Measurements from ENCODE around the gene BRIP1. TPM values are rescaled to one million over a fixed set of nuclear protein-coding genes. Genes with fewer than 3 reads are reported as not detected.
"Not testable (repeated sequence)": the region's sequence is repeated elsewhere in the genome, so short reads cannot be mapped to it uniquely, and the experiment has no call there.

The BRIP1 gene
- total RNA-seq, 1 experiment from 2014 or later, result 5.5 TPM

DNA sequence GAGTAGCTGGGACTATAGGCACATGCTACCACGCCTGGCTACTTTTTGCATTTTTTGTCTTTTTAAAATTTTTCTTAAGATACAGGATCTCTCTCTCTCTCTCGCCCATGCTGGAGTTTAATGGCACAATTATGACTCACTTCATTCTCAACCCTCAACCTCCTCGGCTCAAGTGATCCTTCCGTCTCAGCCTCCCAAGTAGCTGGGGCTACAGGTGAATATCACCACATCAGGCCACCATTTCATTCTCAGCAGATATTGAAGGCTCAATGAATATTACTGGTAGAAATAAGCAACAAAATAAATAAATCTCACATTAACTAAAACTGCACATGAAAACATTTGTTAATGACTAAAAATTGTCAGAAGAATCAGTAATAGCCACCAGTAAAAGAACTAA, 41.7 kb downstream of the BRIP1 start:
- DNase-seq, result no peak
- Histone ChIP-seq H3K9me3 (no peaks in the 10 kb centered on the region; the same call in 1 of the 2 replicates), H3K36me3 (peaks cover 18% of the 10 kb centered on the region), H3K4me3 (no peak overlapping the region), H3K27me3 (no peaks in the 10 kb centered on the region)

DNA sequence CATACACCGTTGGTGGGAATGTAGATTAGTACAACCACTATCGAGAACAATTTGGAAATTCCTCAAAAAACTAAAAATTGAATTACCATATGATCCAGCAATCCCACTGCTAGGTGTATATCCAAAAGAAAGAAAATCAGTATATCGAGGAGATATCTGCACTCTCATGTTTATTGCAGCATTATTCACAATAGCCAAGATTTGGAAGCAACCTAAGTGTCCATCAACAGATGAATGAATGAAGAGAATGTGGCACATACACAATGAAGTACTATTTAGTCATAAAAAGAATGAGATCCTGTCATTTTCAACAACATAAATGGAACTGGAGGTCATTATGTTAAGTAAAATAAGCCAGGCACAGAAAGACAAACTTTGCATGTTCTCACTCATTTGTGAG, 44.1 kb downstream of the BRIP1 start:
- H3K36me3 ChIP-seq, result peaks cover 18% of the 10 kb centered on the region
- not testable (repeated sequence) for H3K9me3 ChIP-seq, H3K4me3 ChIP-seq, H3K27me3 ChIP-seq, DNase-seq

DNA sequence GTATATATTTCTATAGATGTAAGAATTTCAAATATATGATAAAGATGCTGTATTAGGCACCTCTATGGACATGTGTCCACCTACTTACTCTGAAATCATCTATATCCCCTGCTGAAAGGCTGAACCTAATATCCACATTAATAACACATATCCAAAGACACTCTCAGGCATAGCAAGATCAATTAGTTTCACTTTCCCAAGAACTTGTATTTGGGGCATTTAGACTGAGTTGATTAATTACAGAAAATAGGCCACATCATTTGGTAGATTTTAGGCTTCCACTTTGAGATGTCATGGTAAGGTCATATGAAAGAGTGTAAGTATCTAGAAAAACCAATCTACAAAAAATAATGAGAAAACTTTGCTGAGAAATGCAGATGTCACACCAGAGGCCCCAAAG, 45.1 kb downstream of the BRIP1 start:
- H3K36me3 ChIP-seq, result peaks cover 15% of the 10 kb centered on the region
- H3K4me3 ChIP-seq, result no peak overlapping the region
- no peaks in the 10 kb centered on the region for H3K27me3 ChIP-seq
- no peak for DNase-seq
- H3K9me3 ChIP-seq, result no peaks in the 10 kb centered on the region; the same call in 1 of the 2 replicates

DNA sequence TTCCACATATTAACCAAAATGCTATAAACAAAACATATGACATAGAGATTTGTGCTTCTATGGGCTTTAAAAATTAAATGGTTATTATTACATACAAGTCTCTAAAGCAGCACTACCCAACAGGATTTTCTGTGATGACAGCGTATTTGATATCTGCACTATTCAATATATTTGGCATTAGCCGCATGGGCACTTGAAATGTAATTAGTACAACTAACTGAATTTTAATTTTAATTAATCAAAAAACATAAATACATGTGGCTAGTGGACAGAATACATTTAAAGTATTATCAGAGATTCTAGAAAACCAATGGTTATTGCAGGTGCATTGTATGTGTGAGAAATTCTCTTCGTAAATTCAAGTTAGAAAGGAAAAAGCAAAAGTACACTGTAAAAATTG, 45.9 kb downstream of the BRIP1 start:
- no peak for DNase-seq
- peaks cover 11% of the 10 kb centered on the region for H3K36me3 ChIP-seq
- no peak overlapping the region for H3K4me3 ChIP-seq
- no peaks in the 10 kb centered on the region; the same call in 1 of the 2 replicates for H3K9me3 ChIP-seq
- no peaks in the 10 kb centered on the region for H3K27me3 ChIP-seq

DNA sequence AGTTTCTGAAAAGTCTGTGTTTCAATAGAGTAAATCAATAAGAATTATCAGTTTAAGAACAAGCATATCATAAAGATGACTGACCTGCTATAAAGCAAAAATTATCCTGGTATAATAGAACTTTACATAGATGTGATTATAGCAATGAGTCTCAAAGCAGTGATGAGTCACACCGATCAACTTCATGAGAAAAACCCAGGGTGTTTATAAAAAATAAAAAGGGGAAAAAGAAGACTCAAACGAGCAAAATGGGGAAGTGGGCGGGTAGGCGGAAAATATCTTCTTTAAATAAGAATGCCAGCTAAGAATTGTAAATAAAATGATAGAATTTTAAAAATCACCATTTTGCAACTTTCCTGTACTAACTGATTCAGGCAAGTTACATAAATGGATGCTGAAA, 46.8 kb downstream of the BRIP1 start:
- H3K4me3 ChIP-seq, result no peak overlapping the region
- no peaks in the 10 kb centered on the region for H3K27me3 ChIP-seq
- no peak for DNase-seq
- no peaks in the 10 kb centered on the region; the same call in 1 of the 2 replicates for H3K9me3 ChIP-seq
- peaks cover 7% of the 10 kb centered on the region for H3K36me3 ChIP-seq

DNA sequence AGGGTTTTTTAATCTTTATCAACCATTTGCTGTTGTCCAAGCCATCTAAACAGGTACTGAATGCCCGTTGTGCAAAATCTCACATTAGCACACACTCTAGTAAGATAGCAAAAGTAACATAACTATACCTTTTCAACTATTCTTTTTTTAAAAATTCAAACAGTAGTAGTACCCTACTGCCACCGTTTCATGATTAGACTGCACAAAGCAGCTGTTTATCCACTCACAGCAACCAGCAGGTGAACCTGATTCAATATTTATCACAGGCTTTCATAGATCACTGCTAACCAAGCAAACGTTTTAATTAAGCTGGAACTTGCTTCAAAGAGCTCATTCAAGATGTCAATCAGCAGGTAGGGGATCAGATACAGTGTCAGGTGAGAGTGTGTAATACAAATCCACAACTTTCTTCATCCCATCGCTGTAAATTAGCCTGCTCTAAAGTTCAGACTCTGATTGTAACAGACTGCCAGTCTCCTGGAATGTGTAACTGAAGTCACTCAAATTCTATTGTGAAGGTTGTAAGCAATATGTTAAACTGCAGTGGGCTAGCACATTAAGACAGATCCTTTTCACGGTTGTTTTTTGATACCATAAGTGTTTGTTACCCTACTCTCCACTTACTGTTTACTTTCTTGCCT, 47.3 kb downstream of the BRIP1 start:
- peaks cover 3% of the 10 kb centered on the region for H3K36me3 ChIP-seq
- H3K27me3 ChIP-seq, result no peaks in the 10 kb centered on the region
- H3K4me3 ChIP-seq, result no peak overlapping the region
- DNase-seq, result no peak
- no peaks in the 10 kb centered on the region; the same call in 1 of the 2 replicates for H3K9me3 ChIP-seq

DNA sequence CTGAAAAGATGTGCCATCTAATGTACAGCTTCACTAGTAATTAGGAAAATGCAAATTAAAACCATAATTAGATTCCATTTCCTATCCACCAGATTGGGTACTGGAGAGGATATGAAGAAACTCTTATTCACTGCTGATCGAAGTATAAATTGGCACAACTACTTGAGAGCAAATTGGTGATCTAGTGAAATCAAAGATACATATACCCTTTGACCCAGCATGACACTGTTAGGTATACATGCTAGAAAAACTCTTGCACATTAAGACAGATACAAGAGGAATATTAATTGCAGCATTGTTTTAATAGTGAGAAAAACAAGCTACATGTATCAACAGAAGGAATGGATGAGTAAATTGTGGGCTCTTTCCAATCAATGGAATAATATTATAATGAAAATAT, 48.8 kb downstream of the BRIP1 start:
- H3K9me3 ChIP-seq, result no peaks in the 10 kb centered on the region
- H3K4me3 ChIP-seq, result no peak overlapping the region
- 0 out of 2 replicates have a peak, but pooled peaks cover 2% of the 10 kb centered on the region for H3K36me3 ChIP-seq
- H3K27me3 ChIP-seq, result no peaks in the 10 kb centered on the region
- no peak for DNase-seq

DNA sequence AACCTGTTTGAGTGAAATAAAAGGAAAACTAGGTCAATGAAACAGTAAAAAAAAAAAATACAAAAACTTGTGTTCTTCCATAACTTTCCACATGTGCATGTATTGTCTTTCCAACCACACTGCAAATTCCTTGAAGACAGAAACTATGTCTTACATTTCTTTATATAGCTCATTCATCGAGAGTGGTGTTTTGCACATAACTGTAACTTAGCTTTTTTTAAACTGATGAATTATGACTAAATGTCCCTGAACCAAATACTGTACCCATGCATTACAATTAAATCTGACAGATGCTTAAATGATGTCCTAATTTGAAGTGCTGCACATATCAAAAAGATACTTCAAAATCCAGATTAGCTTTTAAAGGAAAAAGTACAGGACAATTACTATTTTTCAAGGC, 50.1 kb downstream of the BRIP1 start:
- no peaks in the 10 kb centered on the region for H3K27me3 ChIP-seq
- H3K36me3 ChIP-seq, result peaks cover 2% of the 10 kb centered on the region; the same call in 1 of the 2 replicates
- no peak overlapping the region for H3K4me3 ChIP-seq
- H3K9me3 ChIP-seq, result no peaks in the 10 kb centered on the region
- DNase-seq, result no peak

DNA sequence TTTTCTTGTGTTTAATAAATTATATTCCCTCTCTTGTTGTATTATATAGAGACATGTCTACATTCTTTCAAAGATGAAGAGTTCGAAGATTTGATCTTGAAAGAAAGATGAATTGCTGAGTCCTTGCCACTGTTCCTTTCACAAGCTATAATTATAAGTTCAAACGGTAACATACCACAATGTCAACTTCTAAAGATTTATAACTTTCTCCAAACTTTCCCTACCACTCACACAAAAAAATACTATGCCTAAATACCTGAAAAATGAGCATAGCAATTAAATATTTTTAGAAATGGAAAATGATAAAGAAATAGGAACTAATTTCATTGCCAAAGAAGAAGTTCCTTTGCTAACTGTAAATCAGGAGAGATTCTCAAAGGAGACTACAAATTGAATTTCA, 50.6 kb downstream of the BRIP1 start:
- no peaks in the 10 kb centered on the region for H3K9me3 ChIP-seq
- DNase-seq, result no peak
- peaks cover 2% of the 10 kb centered on the region; the same call in 1 of the 2 replicates for H3K36me3 ChIP-seq
- no peaks in the 10 kb centered on the region for H3K27me3 ChIP-seq
- H3K4me3 ChIP-seq, result no peak overlapping the region

DNA sequence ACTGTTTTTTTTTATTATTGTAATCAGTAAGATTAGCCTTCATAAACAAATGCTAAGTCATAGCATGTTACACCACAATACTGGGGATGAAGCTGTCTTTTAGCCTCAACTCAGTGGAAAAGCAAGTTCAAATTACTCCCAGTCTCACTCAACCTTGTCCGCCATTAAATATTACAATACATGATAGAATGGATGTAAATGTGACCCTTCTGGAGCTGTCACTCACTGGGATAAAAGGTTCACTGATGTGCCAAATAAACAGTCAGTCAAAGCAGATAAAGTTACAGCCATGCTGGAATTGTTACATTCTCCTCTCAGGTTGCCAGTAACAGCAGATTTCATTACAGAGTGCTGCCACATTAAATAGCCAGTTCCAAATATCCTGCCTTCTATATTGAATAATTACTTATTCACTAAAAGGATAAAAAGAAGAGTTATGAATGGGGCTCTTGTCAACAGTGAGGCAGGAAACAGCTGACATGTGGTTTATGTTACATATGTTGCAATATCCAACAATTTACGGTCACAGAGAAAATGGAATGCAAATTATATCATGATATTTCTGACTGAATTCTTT, 53.4 kb downstream of the BRIP1 start:
- Histone ChIP-seq H3K27me3 (no peaks in the 10 kb centered on the region), H3K9me3 (no peaks in the 10 kb centered on the region), H3K4me3 (no peak overlapping the region), H3K36me3 (peaks cover 2% of the 10 kb centered on the region; the same call in 1 of the 2 replicates)
- DNase-seq, result no peak

DNA sequence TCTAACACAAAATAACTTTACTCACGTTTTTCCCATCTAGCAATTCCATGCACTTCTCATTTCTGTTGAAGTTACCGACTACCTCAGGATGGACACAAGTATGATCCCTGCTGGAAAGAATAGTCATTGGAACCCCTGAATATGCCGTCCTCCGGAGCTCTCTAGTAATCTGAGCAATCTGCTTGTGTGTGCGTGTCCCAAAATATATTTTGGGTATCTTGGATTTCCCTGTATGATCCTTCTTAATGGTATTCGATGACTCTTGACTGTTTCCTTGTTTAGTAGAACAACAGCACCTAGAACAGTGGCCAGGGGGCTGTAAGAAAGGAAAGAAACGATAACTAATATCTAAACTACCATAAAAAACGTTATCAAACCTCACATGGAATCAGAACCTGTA, 54.9 kb downstream of the BRIP1 start:
- peaks cover 2% of the 10 kb centered on the region; the same call in 1 of the 2 replicates for H3K36me3 ChIP-seq
- no peak overlapping the region for H3K4me3 ChIP-seq
- no peaks in the 10 kb centered on the region for H3K27me3 ChIP-seq
- no peaks in the 10 kb centered on the region for H3K9me3 ChIP-seq
- no peak for DNase-seq

DNA sequence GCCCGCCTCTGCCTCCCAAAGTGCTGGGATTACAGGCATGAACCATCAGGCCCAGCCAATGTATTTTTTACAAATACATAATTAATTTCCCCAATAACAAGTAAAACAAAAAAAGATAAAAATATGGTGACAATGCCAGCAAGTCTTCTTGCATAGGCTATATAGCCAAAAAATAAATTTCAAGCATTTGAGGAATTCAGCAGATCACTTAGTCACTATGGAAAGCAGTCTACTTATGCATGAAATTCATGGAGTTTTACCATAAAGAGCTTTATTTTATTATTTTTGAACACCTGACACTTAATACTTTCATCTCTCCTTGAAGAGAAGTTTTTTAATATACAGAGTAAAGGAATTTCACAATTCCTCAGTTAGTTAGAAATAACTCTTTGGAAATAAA, 56.4 kb downstream of the BRIP1 start:
- H3K36me3 ChIP-seq, result peaks cover 2% of the 10 kb centered on the region; the same call in 1 of the 2 replicates
- H3K9me3 ChIP-seq, result no peaks in the 10 kb centered on the region
- no peak for DNase-seq
- no peak overlapping the region for H3K4me3 ChIP-seq
- H3K27me3 ChIP-seq, result no peaks in the 10 kb centered on the region

DNA sequence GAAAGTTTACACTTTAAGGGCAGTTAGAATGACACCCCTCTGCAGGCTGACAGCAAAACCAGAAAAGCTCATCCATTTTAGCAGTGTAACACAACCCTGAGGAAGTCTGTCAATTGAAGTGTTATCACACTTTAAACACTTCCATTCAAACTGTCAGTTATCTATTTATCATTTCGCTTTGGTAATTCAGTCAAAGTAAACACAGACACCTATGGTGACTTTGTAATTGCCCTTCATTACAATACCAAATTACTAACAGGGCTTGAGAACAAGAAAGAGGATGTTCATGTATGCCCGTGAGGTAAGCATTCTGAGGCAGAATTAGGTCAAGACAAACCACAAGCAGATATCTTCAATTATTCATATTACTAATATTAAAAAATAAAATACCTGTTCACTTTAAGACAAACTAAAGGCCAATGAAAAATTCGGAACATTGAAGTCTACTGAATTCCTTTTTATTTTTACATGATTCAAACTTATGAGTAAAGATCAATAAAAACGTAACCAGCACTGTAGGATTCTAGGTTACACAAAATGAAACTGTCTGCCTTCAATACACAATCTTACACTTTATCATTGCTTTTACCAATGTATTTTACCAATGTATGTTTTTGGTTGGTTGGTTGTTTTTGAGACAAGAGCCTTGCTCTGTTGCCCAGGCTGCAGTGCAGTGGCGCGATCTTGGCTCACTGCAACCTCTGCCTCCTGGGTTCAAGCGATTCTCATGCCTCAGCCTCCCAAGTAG, 57.1 kb downstream of the BRIP1 start:
- no peak overlapping the region for H3K4me3 ChIP-seq
- H3K27me3 ChIP-seq, result no peaks in the 10 kb centered on the region
- H3K36me3 ChIP-seq, result no peaks in the 10 kb centered on the region; the same call in 1 of the 2 replicates
- DNase-seq, result no peak
- no peaks in the 10 kb centered on the region for H3K9me3 ChIP-seq

DNA sequence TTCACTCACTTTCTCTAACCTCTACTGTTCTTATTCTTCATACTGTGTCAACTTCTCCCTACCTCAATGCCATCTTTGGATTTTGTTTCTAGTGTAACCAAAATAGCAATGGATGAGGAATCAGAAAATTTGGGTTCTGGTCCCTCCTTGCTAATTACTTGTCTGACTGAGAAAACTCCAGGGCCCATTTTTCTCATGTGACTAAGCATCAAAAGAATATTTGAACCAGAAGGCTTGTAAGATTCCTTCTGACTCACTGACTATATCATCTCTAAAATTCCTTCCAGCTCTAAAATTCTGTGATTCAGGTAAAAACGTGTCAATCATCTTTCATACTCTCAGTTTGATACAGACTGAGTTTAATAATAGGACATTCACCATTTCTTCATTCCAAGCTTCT, 57.9 kb downstream of the BRIP1 start:
- H3K9me3 ChIP-seq, result no peaks in the 10 kb centered on the region
- no peaks in the 10 kb centered on the region for H3K27me3 ChIP-seq
- no peak overlapping the region for H3K4me3 ChIP-seq
- no peak for DNase-seq
- H3K36me3 ChIP-seq, result no peaks in the 10 kb centered on the region; the same call in 1 of the 2 replicates

DNA sequence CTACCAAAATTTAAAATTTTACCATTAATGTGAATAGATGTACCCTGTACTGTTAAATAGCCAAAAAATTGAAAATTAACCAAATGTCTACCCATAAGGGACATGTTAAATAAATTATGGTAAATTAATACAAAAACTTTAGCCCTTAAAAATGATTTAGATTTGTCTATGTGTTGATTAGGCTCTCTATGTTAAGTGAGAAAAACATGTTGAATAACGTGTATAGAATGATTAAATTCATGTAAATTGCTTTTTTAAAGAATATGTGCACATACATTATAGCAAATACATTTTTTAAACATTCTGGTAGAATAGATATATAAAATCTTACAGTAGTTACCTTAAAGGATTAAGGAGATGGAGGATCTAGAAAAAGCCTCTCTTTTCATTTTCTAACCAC, 59.5 kb downstream of the BRIP1 start:
- H3K4me3 ChIP-seq, result no peak overlapping the region
- peaks cover 2% of the 10 kb centered on the region for H3K36me3 ChIP-seq
- no peaks in the 10 kb centered on the region for H3K9me3 ChIP-seq
- DNase-seq, result no peak
- no peaks in the 10 kb centered on the region for H3K27me3 ChIP-seq

DNA sequence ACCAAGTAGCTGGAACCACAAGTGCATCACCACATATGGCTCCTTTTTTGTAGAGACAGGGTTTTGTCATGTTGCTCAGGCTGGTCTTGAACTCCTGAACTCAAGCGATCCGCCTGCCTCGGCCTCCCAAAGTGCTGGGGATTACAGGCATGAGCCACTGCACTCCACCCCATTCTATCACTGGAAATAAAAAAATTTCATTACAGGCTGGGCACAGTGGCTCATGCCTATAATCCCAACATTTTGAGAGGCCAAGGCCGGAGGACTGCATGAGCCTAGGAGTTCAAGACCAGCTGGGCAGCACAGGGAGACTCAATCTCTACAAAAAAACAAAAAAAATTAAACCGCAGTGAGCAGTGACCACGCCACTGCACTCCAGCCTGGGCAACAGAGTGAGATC, 60.1 kb downstream of the BRIP1 start:
- no peak for DNase-seq
- no peaks in the 10 kb centered on the region for H3K27me3 ChIP-seq
- H3K9me3 ChIP-seq, result no peaks in the 10 kb centered on the region
- peaks cover 7% of the 10 kb centered on the region for H3K36me3 ChIP-seq
- no peak overlapping the region for H3K4me3 ChIP-seq

DNA sequence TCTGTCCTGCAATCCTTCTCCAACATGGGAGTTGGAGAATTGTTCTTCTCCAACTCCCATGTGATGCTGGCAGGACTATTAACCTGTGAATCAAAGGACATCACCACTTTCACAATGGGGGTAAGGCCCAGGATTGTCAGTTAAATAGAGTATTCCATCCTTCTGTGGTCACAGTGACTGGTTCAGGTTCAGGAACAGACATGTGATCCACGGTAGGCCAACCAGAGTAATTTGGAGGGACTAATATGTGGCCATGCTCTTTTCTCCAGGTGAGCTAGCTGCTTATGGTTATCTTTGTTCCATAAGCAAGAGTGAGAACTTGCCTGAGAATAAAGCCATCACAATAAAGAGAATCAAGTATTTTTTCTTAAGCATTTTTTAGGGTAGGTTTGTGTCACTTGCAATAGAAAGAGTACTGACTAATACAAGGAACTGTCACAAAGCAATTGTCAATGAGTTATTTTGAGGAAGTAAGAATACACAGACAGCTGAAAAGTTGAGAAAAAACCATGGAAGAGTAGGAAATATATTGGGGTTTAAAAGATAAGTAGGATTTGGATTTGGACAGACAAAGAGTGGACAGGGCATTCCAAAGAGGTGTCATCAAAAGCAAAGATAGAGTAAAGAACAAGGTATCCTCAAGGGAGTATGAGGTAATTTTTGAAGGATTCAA, 63.4 kb downstream of the BRIP1 start:
- Histone ChIP-seq H3K9me3 (no peaks in the 10 kb centered on the region), H3K36me3 (peaks cover 30% of the 10 kb centered on the region), H3K27me3 (no peaks in the 10 kb centered on the region), H3K4me3 (no peak overlapping the region)
- no peak for DNase-seq
